ENCODE results near the gene MALT1.
"Not testable (repeated sequence)": the region's sequence is repeated elsewhere in the genome, so short reads cannot be mapped to it uniquely, and the experiment has no call there.

Gene MALT1

GRCh38 chr18:58671111-58671631, at the start of gene MALT1:
Gene MALT1 (plus strand): TSS chr18:58671465. CDS start chr18:58671644, 179 bp downstream.
- DNase-seq: peak; percentile 95

- no peak for DNase-seq
Measured at GRCh38 chr18:58624011-58624410, 47.3 kb upstream of the MALT1 start.

GRCh38 chr18:58625839-58626238, 45.4 kb upstream of the MALT1 start:
- DNase-seq: no peak

- no peak for DNase-seq
Measured at GRCh38 chr18:58630071-58630470, 41.2 kb upstream of the MALT1 start.

GRCh38 chr18:58631301-58631700, 40.0 kb upstream of the MALT1 start:
- DNase-seq: no peak

- DNase-seq: no peak
Measured at GRCh38 chr18:58632552-58632951, 38.7 kb upstream of the MALT1 start.

GRCh38 chr18:58633874-58634273, 37.4 kb upstream of the MALT1 start:
- no peak for DNase-seq

GRCh38 chr18:58635891-58636290, 35.4 kb upstream of the MALT1 start:
- no peak for DNase-seq

- no peak for DNase-seq
Measured at GRCh38 chr18:58637197-58637596, 34.1 kb upstream of the MALT1 start.

- DNase-seq: no peak
Measured at GRCh38 chr18:58637946-58638345, 33.3 kb upstream of the MALT1 start.

- DNase-seq: no peak
Measured at GRCh38 chr18:58638441-58638840, 32.8 kb upstream of the MALT1 start.

GRCh38 chr18:58639237-58639636, 32.0 kb upstream of the MALT1 start:
- no peak for DNase-seq

GRCh38 chr18:58639751-58640427, 31.4 kb upstream of the MALT1 start:
- DNase-seq: no peak

- DNase-seq: no peak
Measured at GRCh38 chr18:58640428-58640805, 30.8 kb upstream of the MALT1 start.

GRCh38 chr18:58640891-58641610, 30.2 kb upstream of the MALT1 start:
- no peak for DNase-seq

- DNase-seq: not testable (repeated sequence)
Measured at GRCh38 chr18:58643557-58643956, 27.7 kb upstream of the MALT1 start.

- no peak for DNase-seq
Measured at GRCh38 chr18:58645398-58645797, 25.9 kb upstream of the MALT1 start.

- DNase-seq: no peak
Measured at GRCh38 chr18:58646334-58646862, 24.9 kb upstream of the MALT1 start.

GRCh38 chr18:58649966-58650816, 21.1 kb upstream of the MALT1 start:
- peak; percentile 40 for DNase-seq

GRCh38 chr18:58650830-58651229, 20.4 kb upstream of the MALT1 start:
- DNase-seq: not testable (repeated sequence)

GRCh38 chr18:58653144-58653722, 18.0 kb upstream of the MALT1 start:
- not testable (repeated sequence) for DNase-seq

- DNase-seq: no peak
Measured at GRCh38 chr18:58653814-58654509, 17.3 kb upstream of the MALT1 start.

All from activated CD4-positive, alpha-beta T cell treated with anti-CD3 and anti-CD28 coated beads for 48 hours (primary cell).